ENCODE data around the gene ABCA10.

- no peak for TF ChIP-seq CREB1 (CRISPR knock-in tag; IDR thresholded peaks at IDR 0.05)
- TF ChIP-seq E2F4 (CRISPR knock-in tag; IDR thresholded peaks at IDR 0.05; ENCODE audit: borderline replicate concordance, low read depth) = no peak
- TF ChIP-seq ZNF232 (CRISPR knock-in tag; IDR thresholded peaks at IDR 0.05) = no peak
- TF ChIP-seq CTCF (IDR thresholded peaks at IDR 0.05) = 0 out of 2 replicates have a peak, but pooled peaks have one; percentile 23
- no peak for TF ChIP-seq TEAD4 (CRISPR knock-in tag; IDR thresholded peaks at IDR 0.05)
These were observed 18.2 kb upstream of the ABCA10 start for GRCh38 chr17:69246726-69247375.
